ENCODE results near the gene LZTS2.
"Not testable (repeated sequence)": the region's sequence is repeated elsewhere in the genome, so short reads cannot be mapped to it uniquely, and the experiment has no call there.

LZTS2 gene

GRCh38 chr10:101031796-101032636, 32.4 kb downstream of the LZTS2 start:
- H3K27ac ChIP-seq (replicated peaks) = peak overlapping the region; percentile 74
- H3K27me3 ChIP-seq (ENCODE audit: insufficient read depth, poor library complexity, severe bottlenecking) = no peaks in the 10 kb centered on the region
- peak overlapping the region; percentile 74 for H3K4me3 ChIP-seq (replicated peaks; ENCODE audit: insufficient read depth, low read length)
- DNase-seq (ENCODE audit: low read depth in 1 of 2, low spot score in 1 of 2) = peak; percentile 63 to 69
- TF ChIP-seq SPI1 (IDR thresholded peaks at IDR 0.05; ENCODE audit: borderline replicate concordance, low read depth) = no peak
- TF ChIP-seq, protein P1, sequence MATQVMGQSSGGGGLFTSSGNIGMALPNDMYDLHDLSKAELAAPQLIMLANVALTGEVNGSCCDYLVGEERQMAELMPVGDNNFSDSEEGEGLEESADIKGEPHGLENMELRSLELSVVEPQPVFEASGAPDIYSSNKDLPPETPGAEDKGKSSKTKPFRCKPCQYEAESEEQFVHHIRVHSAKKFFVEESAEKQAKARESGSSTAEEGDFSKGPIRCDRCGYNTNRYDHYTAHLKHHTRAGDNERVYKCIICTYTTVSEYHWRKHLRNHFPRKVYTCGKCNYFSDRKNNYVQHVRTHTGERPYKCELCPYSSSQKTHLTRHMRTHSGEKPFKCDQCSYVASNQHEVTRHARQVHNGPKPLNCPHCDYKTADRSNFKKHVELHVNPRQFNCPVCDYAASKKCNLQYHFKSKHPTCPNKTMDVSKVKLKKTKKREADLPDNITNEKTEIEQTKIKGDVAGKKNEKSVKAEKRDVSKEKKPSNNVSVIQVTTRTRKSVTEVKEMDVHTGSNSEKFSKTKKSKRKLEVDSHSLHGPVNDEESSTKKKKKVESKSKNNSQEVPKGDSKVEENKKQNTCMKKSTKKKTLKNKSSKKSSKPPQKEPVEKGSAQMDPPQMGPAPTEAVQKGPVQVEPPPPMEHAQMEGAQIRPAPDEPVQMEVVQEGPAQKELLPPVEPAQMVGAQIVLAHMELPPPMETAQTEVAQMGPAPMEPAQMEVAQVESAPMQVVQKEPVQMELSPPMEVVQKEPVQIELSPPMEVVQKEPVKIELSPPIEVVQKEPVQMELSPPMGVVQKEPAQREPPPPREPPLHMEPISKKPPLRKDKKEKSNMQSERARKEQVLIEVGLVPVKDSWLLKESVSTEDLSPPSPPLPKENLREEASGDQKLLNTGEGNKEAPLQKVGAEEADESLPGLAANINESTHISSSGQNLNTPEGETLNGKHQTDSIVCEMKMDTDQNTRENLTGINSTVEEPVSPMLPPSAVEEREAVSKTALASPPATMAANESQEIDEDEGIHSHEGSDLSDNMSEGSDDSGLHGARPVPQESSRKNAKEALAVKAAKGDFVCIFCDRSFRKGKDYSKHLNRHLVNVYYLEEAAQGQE (IDR thresholded peaks at IDR 0.05; ENCODE audit: insufficient replicate concordance, low read depth) = no peak
- TF ChIP-seq, protein P2, sequence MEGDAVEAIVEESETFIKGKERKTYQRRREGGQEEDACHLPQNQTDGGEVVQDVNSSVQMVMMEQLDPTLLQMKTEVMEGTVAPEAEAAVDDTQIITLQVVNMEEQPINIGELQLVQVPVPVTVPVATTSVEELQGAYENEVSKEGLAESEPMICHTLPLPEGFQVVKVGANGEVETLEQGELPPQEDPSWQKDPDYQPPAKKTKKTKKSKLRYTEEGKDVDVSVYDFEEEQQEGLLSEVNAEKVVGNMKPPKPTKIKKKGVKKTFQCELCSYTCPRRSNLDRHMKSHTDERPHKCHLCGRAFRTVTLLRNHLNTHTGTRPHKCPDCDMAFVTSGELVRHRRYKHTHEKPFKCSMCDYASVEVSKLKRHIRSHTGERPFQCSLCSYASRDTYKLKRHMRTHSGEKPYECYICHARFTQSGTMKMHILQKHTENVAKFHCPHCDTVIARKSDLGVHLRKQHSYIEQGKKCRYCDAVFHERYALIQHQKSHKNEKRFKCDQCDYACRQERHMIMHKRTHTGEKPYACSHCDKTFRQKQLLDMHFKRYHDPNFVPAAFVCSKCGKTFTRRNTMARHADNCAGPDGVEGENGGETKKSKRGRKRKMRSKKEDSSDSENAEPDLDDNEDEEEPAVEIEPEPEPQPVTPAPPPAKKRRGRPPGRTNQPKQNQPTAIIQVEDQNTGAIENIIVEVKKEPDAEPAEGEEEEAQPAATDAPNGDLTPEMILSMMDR (IDR thresholded peaks at IDR 0.05; ENCODE audit: insufficient read depth, low read length) = no peak
- no peak for TF ChIP-seq GABPA (IDR thresholded peaks at IDR 0.05; ENCODE audit: low read depth)
- no peak for TF ChIP-seq POLR2AphosphoS5 (IDR thresholded peaks at IDR 0.05; ENCODE audit: low read depth)

DNA sequence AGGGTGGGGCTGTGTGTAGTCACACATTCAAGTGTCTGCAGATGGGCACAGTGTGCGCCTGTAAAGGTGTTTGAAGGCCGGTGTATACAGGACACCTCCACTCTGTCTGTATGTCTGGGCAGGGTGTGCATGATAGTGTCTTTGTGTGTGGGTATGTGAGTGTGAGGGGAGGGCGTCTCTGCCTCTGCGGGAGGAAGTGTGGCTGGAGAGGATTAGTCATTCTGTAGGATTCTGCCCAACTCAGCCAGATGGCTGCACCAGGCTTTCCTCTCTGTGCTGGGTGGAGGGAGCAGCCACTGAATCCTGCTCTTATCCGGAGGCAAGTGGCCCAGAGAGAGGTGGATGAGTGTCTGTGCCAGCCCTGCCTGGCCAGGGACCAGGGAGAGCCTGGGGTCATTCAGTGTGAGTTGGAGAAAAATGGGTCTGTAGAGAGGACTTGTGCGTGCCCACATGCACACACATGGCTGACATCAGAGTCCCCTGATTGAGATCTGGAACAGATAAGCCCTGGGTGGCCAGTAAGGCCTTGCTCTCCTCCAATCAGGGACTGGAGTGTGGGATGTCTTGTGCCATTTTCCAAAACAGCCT, 33.1 kb downstream of the LZTS2 start:
- H3K4me3 ChIP-seq (replicated peaks; ENCODE audit: insufficient read depth, low read length) = peak overlapping the region; percentile 74
- peak overlapping the region; percentile 74 for H3K27ac ChIP-seq (replicated peaks)
- TF ChIP-seq POLR2AphosphoS5 (IDR thresholded peaks at IDR 0.05; ENCODE audit: low read depth) = peak; percentile 93
- no peak for TF ChIP-seq GABPA (IDR thresholded peaks at IDR 0.05; ENCODE audit: low read depth)
- TF ChIP-seq, protein P1 (IDR thresholded peaks at IDR 0.05; ENCODE audit: insufficient replicate concordance, low read depth) = peak; percentile 48
- TF ChIP-seq SPI1 (IDR thresholded peaks at IDR 0.05; ENCODE audit: borderline replicate concordance, low read depth) = peak; percentile 86
- TF ChIP-seq, protein P2 (IDR thresholded peaks at IDR 0.05; ENCODE audit: insufficient read depth, low read length) = no peak

GRCh38 chr10:101033276-101033675, 33.7 kb downstream of the LZTS2 start:
- peak overlapping the region; percentile 74 for H3K4me3 ChIP-seq (replicated peaks; ENCODE audit: insufficient read depth, low read length)
- H3K27me3 ChIP-seq (ENCODE audit: insufficient read depth, poor library complexity, severe bottlenecking) = no peaks in the 10 kb centered on the region
- H3K27ac ChIP-seq (replicated peaks) = peak overlapping the region; percentile 74
- TF ChIP-seq, protein P2 (IDR thresholded peaks at IDR 0.05; ENCODE audit: insufficient read depth, low read length) = no peak
- TF ChIP-seq GABPA (IDR thresholded peaks at IDR 0.05; ENCODE audit: low read depth) (no peak), POLR2AphosphoS5 (IDR thresholded peaks at IDR 0.05; ENCODE audit: low read depth) (no peak)
- no peak for DNase-seq (ENCODE audit: low read depth in 1 of 2, low spot score in 1 of 2)

More for the DNA sequence above, 33.1 kb downstream of the LZTS2 start:
- peak in 1 of 2 experiments; percentile 79 for DNase-seq (ENCODE audit: low read depth in 1 of 2, low spot score in 1 of 2)
- H3K27me3 ChIP-seq (ENCODE audit: insufficient read depth, poor library complexity, severe bottlenecking) = no peaks in the 10 kb centered on the region

DNA sequence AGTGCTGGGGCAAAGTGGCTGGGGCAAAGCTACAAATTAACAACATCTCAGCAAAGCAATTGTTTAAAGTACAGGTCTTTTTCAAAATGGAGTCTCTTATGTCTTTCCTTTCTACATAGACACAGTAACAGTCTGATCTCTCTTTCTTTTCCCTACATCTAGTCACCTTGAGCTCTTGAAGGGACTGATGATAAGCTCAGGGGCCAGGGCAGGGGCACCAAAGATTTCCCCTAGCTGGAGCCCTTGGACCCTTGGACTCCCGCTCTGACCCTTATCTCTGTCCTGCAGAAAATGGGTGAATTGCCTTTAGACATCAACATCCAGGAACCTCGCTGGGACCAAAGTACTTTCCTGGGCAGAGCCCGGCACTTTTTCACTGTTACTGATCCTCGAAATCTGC, 34.8 kb downstream of the LZTS2 start:
- H3K27me3 ChIP-seq (ENCODE audit: insufficient read depth, poor library complexity, severe bottlenecking); H3K4me3 ChIP-seq (replicated peaks; ENCODE audit: insufficient read depth, low read length); H3K27ac ChIP-seq (replicated peaks); DNase-seq (ENCODE audit: low read depth in 1 of 2, low spot score in 1 of 2): not testable (repeated sequence)
